Glomerular visceral epithelial cell (primary cell): ENCODE data around the gene FAM156A.
"Not testable (repeated sequence)": the region's sequence is repeated elsewhere in the genome, so short reads cannot be mapped to it uniquely, and the experiment has no call there.

Source experiments
- DNase-seq: peaks from one replicate; pipeline ENCODE4 v3.0.0-alpha.2; 2016; ENCODE audit errors: extremely low spot score

FAM156A gene

GRCh38 chrX:52966993-52967738 lies 8.8 kb upstream of the FAM156A start:
- not testable (repeated sequence) for DNase-seq

- DNase-seq, result not testable (repeated sequence)
Observed at GRCh38 chrX:52958961-52959360, 643 bp upstream of the FAM156A start.

GRCh38 chrX:52949884-52950283 lies 8.4 kb downstream of the FAM156A start:
- DNase-seq, result not testable (repeated sequence)

GRCh38 chrX:52949325-52949724 lies 9.0 kb downstream of the FAM156A start:
- not testable (repeated sequence) for DNase-seq

- not testable (repeated sequence) for DNase-seq
Observed at GRCh38 chrX:52948265-52948664, 10.1 kb downstream of the FAM156A start.

GRCh38 chrX:52947501-52947900 lies 10.8 kb downstream of the FAM156A start:
- DNase-seq, result not testable (repeated sequence)

- DNase-seq, result not testable (repeated sequence)
Observed at GRCh38 chrX:52945838-52946494, 12.4 kb downstream of the FAM156A start.

GRCh38 chrX:52941728-52942127 lies 16.6 kb downstream of the FAM156A start:
- not testable (repeated sequence) for DNase-seq

- not testable (repeated sequence) for DNase-seq
Observed at GRCh38 chrX:52940704-52941103, 17.6 kb downstream of the FAM156A start.

GRCh38 chrX:52935470-52935784 lies 22.9 kb downstream of the FAM156A start:
- DNase-seq, result not testable (repeated sequence)

- DNase-seq, result peak; percentile 92
Observed at GRCh38 chrX:52934704-52935469, 23.4 kb downstream of the FAM156A start.

GRCh38 chrX:52933976-52934703 lies 24.2 kb downstream of the FAM156A start:
- no peak for DNase-seq

GRCh38 chrX:52933213-52933612 lies 25.1 kb downstream of the FAM156A start:
- DNase-seq, result no peak

GRCh38 chrX:52930214-52930613 lies 28.1 kb downstream of the FAM156A start:
- DNase-seq, result not testable (repeated sequence)

- peak; percentile 23 for DNase-seq
Observed at GRCh38 chrX:52923781-52924241, 34.5 kb downstream of the FAM156A start.

GRCh38 chrX:52914704-52915103 lies 43.6 kb downstream of the FAM156A start:
- DNase-seq, result not testable (repeated sequence)

GRCh38 chrX:52913681-52914080 lies 44.6 kb downstream of the FAM156A start:
- DNase-seq, result not testable (repeated sequence)

GRCh38 chrX:52909313-52909969 lies 48.9 kb downstream of the FAM156A start:
- DNase-seq, result not testable (repeated sequence)

- not testable (repeated sequence) for DNase-seq
Observed at GRCh38 chrX:52907900-52908299, 50.4 kb downstream of the FAM156A start.

GRCh38 chrX:52907137-52907536 lies 51.2 kb downstream of the FAM156A start:
- DNase-seq, result not testable (repeated sequence)

- not testable (repeated sequence) for DNase-seq
Observed at GRCh38 chrX:52906072-52906471, 52.2 kb downstream of the FAM156A start.
